Hematopoietic multipotent progenitor cell treated with erythropoietin and hydrocortisone succinate and interleukin-3 and kit ligand, for 6 days (in vitro differentiated cells): ENCODE data around the gene NPAT.

Experiments used
- DNase-seq: peaks from one replicate; pipeline ENCODE4 v3.0.0-alpha.2; 2015

Gene NPAT

DNA sequence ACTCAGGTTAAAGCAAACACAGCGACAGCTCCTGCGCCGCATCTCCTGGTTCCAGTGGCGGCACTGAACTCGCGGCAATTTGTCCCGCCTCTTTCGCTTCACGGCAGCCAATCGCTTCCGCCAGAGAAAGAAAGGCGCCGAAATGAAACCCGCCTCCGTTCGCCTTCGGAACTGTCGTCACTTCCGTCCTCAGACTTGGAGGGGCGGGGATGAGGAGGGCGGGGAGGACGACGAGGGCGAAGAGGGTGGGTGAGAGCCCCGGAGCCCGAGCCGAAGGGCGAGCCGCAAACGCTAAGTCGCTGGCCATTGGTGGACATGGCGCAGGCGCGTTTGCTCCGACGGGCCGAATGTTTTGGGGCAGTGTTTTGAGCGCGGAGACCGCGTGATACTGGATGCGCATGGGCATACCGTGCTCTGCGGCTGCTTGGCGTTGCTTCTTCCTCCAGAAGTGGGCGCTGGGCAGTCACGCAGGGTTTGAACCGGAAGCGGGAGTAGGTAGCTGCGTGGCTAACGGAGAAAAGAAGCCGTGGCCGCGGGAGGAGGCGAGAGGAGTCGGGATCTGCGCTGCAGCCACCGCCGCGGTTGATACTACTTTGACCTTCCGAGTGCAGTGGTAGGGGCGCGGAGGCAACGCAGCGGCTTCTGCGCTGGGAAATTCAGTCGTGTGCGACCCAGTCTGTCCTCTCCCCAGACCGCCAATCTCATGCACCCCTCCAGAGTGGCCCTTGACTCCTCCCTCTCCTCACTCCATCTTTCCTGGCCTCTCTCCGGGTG is at the start of gene NPAT, which contains the start of gene ATM:
Gene NPAT, minus strand, starts transcription at position 65 of the 774 bp plus-strand sequence. CDS start 102 bp downstream, outside the sequence.
Gene ATM, plus strand, starts transcription at position 494 of the 774 bp plus-strand sequence. CDS start 4,558 bp downstream, outside the sequence.
- peak; percentile 99 for DNase-seq

DNA sequence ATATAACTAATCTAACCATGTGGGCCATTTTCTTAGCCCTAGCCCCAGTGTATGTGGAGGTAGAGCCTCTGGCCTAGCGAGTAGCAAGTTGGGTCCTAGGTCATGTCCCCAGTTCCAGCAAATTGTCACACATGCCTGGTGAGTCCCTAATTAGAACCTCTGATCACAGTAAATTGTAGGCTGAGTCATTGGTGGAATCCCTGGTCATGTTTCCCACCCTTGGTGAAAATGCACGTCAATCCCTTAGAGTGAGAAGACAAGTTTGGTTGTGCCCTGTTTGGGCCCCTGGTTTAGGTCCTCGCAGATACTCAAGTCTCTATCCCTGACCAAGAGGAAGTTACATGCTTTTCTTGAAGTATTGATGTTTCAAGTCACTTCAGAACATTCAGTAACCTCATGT is 47.1 kb upstream of the NPAT start:
- no peak for DNase-seq

DNA sequence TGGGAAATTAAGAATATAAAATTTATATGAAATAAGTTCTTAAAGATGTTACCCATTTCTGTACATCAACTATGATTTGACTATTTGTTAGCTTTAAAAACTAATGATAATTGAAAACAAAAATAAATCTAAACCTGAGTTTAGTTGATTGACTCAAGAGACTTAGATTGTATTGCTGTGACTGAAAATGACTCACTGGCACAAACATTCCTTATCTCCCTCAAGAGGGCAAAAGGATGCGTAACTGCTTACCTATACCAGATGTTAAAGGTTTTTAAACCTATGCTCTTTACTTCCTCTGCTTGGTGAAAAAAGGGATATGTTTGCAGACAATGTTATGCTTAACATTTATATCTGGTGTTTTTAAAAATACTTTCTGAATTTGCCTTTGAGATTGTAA is 30.7 kb upstream of the NPAT start:
- no peak for DNase-seq

DNA sequence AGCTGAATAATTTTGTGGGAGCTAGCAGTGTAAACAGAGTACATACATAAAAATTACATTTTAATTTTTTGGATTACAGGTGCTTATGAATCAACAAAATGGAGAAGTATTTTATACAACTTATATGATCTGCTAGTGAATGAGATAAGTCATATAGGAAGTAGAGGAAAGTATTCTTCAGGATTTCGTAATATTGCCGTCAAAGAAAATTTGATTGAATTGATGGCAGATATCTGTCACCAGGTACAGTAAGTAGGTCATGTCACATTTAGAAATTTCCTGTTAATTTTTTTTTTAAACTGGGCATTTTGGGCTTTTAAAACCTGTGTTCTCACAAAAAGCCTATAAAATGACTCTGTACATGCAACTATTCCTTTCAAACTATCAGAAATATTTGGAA is 24.4 kb upstream of the NPAT start:
- DNase-seq, result no peak

DNA sequence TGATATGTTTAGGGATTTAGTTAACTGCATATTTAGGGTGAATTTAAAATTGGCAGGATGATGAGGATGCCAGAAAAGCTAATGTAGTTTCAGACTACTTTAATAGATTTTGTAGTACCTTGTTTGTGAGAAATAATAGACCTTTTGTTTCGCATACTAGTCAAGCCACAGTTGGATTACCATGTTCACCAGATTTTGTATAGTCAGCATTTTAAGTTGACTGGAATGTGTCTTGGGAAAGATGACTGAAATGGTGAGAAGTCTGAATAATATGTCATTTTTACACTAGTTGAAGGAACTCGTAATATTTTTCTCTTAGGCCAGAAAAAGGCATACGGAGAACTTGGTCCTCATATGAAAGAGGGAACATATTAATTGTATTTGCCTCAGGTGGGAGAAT is 23.9 kb upstream of the NPAT start:
- no peak for DNase-seq

DNA sequence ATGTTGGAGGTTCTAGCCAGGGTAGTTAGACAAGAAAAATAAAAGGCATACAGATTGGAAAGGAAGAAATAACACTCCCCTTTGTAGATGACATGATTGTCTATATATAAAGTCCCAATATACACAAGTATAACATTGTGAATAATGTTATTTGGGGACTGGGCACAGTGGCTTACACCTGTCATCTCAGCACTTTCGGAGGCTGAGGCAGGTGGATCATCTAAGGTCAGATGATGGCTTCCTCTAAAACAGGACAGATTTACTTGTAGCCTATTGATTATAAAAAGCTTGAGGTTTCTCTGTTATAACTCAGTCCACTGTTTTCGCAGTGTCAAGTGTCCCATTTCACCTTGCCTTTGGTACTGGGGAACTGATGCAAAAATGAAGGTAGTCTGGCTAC is 20.0 kb upstream of the NPAT start:
- no peak for DNase-seq

DNA sequence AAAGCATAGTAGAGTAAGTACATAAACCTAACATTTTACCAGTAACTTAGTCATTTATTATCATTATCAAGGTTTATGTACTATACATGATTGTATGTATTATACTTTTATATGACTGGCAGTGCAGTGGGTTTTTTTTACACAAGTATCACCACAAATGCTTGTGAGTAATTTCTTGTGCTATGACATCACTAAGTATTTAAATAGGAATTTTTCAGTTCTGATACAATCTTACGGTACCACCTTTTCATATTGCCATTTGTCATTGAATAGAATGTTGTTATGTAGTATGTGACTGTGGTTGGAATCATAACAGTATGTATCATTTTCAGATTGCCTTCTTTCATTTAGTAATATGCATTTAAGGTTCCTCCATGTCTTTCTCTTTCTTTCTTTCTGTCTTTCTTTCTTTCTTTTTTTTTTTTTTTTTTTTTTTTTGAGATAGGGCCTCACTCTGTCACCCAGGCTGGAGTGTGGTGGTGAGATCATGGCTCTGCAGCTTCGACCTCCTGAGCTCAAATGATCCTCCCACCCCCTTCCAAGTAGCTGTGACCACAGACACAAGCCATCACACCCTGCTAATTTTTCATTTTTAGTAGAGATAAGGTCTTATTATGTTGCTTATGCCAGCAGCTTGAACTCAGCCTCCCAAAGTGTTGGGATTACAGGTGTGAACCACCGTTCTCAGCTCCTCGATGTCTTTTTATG is 19.0 kb upstream of the NPAT start:
- DNase-seq, result peak; percentile 78

DNA sequence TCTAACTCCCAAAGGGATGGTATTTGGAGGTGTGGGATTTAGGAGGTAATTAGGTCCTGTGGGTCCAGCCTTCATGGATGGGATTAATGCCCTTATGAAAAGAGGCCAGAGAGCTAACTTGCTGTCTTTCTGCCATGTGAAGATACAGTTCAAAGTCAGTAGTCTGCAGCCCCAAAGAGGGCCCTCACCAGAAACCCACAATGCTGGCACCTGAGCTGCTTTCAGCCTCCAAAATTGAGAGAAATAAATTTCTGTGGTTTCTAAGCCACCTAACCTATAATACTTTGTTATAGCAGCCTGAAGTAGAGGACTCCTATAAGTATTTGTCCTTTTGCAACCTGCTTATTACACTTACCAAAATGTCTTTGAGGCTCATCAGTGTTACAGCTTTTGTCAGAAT is 16.6 kb upstream of the NPAT start:
- DNase-seq, result no peak

DNA sequence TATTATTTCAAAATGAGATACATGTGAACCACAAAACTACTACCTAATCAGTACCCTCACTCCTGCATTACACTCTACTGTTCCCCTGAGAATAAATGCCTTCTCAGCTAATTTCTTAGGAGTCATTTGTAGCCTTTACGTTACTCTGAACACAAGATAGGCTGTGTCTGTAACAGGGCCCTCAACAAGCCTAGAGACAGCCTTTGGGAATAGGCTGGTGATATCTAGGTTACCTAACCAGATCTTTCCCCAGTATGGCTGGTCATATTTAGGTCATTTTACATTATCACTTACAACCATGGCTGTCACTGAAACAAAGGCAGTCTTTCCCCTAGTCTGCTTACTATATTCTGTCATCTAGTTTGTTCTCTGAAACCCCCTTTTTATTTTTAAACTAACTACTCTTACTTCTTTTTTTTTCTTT is 14.6 kb upstream of the NPAT start:
- no peak for DNase-seq

DNA sequence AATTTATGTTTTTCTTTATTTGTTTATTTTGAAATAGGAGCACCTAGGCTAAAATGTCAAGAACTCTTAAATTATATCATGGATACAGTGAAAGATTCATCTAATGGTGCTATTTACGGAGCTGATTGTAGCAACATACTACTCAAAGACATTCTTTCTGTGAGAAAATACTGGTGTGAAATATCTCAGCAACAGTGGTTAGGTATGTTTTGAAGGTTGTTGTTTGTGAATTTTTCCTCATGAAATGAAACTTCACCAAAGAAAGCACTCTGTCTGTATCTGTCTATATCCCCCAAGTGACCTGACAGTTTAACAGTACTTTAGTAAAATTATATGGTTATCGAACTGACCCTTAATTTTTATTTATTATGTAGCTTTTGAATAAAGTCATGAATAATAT is 13.2 kb upstream of the NPAT start:
- DNase-seq, result no peak

DNA sequence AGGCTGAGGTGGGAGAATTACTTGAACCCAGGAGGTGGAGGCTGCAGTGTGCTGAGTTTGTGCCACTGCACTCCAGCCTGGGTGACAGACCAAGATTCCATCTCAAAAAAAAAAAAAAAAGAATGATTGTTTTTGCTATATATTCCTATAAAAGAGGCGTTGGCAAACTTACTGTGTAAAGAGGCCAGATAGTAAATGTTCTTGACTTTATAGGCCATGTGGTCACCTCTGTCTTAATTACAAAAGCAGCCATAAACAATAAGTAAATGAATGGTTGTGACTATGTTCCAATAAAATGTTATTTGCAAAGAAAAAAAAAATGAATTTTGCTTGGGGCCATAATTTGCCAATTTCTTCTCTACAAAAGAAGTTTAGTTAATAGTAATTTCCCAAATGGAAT is 12.8 kb upstream of the NPAT start:
- no peak for DNase-seq

DNA sequence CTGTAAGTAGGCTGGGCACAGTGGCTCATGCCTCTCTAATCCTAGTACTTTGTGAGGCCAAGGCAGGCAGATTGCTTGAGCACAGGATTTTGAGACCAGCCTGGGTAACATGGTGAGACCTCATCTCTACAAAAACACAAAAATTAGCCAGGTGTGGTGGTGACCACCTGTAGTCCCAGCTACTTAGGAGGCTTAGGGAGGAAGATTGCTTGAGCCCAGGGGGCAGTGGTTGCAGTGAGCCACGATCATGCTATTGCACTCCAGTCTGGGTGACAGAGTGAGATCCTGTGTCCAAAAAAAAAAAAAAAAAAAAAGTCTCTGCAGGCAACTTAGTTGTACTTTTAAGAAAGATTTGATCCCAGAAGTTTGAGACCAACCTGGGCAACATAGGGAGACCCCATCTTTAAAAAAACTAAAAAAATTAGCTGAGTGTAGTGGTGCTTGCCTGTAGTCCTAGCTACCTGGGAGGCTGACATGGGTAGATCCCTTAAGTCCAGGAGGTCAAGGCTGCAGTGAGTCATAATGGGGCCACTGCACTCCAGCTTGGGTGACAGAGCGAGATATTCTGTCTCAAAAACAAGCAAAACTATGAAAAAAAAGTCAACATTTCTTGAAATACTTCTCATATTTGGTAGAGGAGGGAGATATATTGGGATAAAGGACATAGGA is 11.0 kb upstream of the NPAT start:
- DNase-seq, result no peak

DNA sequence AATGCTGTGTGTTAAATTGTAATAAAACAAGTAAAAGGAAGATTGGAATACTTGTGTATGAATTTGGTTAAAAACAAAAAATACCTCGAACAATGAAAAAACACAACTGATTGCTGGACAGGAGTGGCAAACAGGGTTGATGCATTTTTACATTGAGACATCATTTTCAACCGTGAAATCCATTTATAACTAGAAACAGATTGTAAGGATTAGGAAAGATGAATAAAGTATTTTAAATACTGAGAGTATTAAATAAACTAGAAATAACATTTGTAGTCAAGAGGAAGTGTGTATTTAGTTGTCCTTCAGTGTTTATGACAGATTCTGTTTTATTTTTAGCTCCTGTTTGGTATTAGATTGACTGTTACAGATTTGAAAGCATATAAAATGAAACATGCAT is 5.8 kb upstream of the NPAT start:
- no peak for DNase-seq

DNA sequence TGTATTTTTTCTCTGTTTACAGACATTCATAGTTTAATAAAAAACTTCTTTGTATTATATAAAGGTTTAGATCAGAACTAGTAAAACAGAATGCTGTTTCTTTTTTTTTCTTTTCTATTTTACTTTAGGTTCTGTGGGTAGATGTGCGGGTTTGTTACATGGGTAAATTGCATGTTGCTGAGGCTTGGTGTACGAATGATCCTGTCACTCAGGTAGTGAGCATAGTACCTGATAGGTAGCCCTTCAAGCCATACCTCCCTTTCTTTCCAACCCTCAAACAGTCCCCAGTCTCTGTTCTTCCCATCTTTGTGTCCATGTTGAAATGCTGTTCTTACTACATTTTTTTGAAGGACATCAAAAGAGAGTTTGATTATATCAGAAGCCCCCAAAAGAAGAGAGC is 3.6 kb upstream of the NPAT start:
- DNase-seq, result no peak

DNA sequence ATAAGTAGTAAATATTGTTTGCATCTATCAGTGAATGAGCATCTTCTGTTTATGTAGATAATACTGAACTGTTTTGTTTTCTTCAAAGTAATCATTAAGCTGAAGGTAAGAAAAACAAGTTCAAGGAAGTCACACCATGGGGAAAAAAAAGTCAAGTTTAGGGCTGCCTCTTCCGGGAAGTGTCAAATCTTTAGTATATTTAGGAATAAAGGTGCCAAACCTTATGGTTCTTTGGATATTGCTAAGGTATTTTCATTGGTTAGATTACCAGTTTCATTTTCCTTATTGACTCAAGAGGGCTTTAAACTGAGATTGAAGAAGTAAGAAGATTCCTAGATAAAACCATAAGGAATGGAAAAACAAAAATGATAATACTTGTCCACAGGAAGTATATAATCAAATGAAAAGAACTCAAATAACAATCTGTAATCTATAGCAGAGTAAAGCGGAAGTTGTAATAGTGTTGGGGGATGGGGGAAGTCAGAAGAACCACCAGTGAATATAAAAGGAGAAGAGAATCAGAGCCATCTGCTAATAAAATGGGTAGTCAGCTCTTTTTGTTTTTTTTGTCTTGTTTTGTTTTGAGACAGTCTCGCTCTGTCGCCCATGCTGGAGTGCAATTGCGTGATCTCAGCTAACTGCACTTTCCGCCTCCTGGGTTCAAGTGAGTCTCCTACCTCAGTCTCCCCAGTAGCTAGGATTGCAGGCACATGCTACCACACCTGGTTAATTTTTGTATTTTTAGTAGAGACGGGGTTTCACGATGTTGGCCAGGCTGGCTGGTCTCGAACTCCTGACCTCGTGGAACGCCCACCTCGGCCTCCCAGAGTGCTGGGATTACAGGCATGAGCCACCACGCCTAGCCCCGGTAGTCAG is 2.7 kb upstream of the NPAT start:
- DNase-seq, result peak; percentile 46

DNA sequence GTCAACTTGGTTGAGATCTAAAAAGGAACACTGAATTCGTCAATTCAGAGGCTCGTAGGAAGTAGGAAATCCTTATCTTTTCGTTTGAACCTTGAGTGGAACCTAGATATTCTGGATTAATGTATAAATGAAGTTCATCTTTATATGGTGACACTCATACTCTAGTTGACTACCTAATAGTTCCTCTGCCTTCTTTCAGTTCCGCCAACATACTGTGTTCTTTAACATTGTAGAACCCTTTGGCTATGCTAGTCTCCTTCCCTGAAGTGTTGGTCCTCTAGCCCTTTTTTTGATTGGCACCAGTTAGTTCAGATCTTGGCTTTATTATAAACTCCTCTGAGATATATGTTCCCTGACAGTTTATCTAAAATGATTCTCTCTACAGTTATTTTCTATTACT is 1.9 kb upstream of the NPAT start:
- no peak for DNase-seq

DNA sequence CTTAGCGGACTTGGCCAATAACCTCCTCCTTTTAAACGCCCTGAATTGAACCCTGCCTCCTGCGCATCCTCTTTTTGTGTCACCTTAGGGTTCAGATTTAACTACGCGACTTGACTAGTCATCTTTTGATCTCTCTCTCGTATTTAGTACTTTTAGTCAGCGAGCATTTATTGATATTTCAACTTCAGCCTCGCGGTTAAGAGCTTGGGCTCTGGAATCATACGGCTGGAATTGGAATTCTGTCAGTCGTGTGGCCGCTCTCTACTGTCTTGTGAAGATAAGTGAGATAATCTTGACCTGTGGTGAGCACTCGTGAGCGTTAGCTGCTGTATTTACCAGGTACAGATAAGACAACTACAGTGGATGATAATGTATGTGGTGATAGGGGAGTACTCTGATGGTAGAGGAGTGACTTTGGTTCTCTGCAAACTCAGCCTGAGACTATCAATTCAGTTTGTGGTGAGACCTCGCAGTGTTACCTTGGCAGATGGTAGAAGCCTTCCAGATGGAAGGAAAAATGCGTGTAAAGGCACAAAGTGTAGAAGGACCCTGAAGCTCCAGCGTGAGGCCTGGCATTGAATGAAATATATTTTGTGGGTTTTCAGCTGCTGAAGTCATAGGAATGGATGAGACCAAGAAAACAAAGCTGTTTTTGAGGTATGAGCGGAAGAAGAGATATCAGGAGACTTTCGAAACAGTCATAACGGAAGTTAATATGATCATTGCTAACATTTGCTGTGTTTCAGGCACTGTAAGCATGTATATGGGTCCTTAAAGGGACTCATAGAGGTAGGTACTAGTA is 1.1 kb upstream of the NPAT start:
- DNase-seq, result peak; percentile 85

DNA sequence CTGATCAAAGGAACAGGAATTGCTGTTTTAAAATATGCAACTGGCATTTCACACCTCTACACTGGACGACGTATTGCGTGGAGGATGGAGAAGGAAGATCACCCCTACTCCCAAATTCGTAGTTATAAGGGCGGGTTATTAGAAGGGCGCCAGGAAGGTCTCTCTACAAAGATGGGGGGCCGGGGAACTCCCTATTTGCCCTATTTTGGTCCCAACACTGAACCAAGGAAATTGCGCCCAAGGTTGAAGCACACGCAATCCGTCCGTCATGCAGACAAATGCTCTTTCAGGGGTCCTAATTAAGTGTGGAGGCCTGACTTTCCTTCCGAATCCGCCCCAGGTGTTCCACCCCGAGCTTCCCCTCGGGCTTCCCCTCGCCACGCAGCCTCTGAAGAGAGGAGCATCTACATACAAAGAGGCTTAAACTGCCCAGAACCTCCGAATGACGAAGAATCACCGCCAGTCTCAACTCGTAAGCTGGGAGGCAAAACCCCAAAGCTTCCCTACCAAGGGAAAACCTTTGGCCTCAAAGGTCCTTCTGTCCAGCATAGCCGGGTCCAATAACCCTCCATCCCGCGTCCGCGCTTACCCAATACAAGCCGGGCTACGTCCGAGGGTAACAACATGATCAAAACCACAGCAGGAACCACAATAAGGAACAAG is 396 bp downstream of the NPAT start:
- DNase-seq, result peak; percentile 44

DNA sequence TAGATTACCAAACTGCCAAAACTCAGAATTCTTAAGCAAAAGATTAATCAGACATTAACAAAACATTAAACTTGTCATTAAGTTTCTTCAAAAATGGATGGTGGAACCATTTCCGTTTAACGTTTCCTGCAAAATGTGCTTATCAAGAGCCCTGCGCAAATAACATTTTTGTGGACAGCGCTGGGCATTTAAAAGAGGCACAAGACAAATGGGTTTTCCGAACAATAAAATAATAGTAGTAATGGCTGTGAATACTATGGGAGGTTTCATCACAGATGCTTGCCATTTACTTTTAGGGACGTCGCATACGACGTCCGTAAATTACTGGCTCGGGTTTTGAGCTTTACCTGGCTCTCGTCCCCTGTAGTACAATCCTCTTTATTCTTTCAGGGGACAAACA is 1.1 kb downstream of the NPAT start:
- DNase-seq, result peak; percentile 57

DNA sequence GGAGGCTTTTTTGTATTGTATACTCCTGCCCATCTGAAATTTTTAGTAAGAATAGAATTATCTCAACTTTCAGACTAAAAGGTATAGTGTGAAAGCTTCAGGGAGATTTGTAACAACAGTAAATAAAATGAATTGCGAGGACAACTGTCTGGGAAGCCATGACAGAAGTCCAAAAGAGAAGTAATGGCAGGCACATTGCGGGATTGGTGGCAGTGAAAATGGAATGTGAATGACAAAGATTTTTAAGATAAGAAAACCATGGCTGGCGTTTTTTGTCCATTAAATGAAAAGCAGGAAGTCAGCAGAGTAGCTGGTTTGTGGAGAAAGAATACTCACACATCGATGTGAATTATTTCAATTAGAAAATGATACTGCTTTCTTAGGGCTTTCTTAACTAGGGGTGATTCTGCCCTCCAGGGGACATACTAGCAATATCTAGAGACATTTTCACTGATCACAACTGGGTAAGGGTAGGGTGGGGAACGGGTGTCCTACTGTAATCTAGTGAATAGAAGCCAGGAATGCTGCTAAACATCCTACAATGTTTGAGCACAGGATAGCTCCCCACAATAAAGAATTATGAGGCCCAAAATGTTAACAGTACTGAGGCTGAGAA is 1.6 kb downstream of the NPAT start:
- peak; percentile 55 for DNase-seq
